A549 (cell line): ENCODE measurements around the gene SIRPA. TPM values are rescaled to one million over a fixed set of nuclear protein-coding genes. Genes with fewer than 3 reads are reported as not detected.

Experiments used
- ATAC-seq, 2 experiments: fragments of 200-7000 bp in 1 of 2; fragments of >200 bp in 1 of 2; cut with Nextera tagmentation in 1 of 2; cut with Tn5 transposase in 1 of 2; 3 replicates each; pipeline versions ENCODE4 v1.8.0 to v1.9.1; 2018 to 2020; ENCODE audit warnings: mild to moderate bottlenecking in 1 of 2, moderate library complexity in 1 of 2
- CTCF ChIA-PET: fragments of 300-600 bp; sonication (Branson Sonifier 250); formaldehyde crosslinking; extraction: SDS; loops from one replicate; lab custom pipeline; 2021; ENCODE audit warnings: antibody characterized with exemption, inconsistent platforms; lab: Yijun Ruan, JAX
- POLR2A ChIA-PET: fragments of 350-600 bp; formaldehyde crosslinking; extraction: SDS; loops from one replicate; lab custom pipeline; 2021; ENCODE audit warnings: antibody characterized with exemption, inconsistent platforms; lab: Yijun Ruan, JAX
- DNase-seq, 2 experiments: peaks; one replicate each; pipeline versions ENCODE4 v3.0.0 to v3.0.0-alpha.2; 2011 to 2016; ENCODE audit warnings: low read depth in 1 of 2, low spot score in 1 of 2
- FAIRE-seq: peaks from 2 replicates; lab custom pipeline; 2011; peaks lifted over from hg19 to GRCh38; lab: Jason Lieb, UNC
- H3K27ac ChIP-seq, 2 experiments: fragments of >200 bp; sonication (Bioruptor Twin); formaldehyde crosslinking; 3 replicates each; pipeline ENCODE4 v1.5.1; 2016 to 2017
- H3K4me1 ChIP-seq: fragments of >200 bp; sonication (Bioruptor Twin); formaldehyde crosslinking; 3 replicates; pipeline ENCODE4 v1.6.1; 2016
- H3K4me2 ChIP-seq: fragments of >200 bp; sonication (Bioruptor Twin); formaldehyde crosslinking; 3 replicates; pipeline ENCODE4 v1.6.1; 2016
- H3K4me3 ChIP-seq: fragments of >200 bp; sonication (Bioruptor Twin); formaldehyde crosslinking; 3 replicates; pipeline ENCODE4 v1.5.1; 2016
- H3K9me3 ChIP-seq: fragments of >200 bp; sonication (Bioruptor Twin); formaldehyde crosslinking; 3 replicates; pipeline ENCODE4 v1.6.1; 2016
- BCL3 ChIP-seq: fragments of >200 bp; sonication (Bioruptor Twin); formaldehyde crosslinking; IDR thresholded peaks from 3 replicates; pipeline ENCODE4 v1.6.1; 2016
- CBX8 ChIP-seq: fragments of 200-600 bp; sonication (generic); IDR thresholded peaks from 2 replicates; pipeline ENCODE4 v1.6.1; 2016
- EHF ChIP-seq: fragments of 250-450 bp; sonication (Bioruptor Pico); IDR thresholded peaks from 2 replicates; pipeline ENCODE4 v1.5.0; 2020; ENCODE audit warnings: mild to moderate bottlenecking
- EHMT2 ChIP-seq: fragments of 200-600 bp; sonication (generic); IDR thresholded peaks from 2 replicates; pipeline ENCODE4 v1.6.1; 2016; ENCODE audit warnings: antibody characterized with exemption, low read depth, mild to moderate bottlenecking, moderate library complexity
- EP300 ChIP-seq, 2 experiments: fragments of >200 bp; sonication (Bioruptor Twin); formaldehyde crosslinking; IDR thresholded peaks; 2 replicates in 1 of 2; 3 replicates in 1 of 2; pipeline ENCODE4 v1.6.1; 2016 to 2017
- ESRRA ChIP-seq: fragments of 150-350 bp; IDR thresholded peaks from 2 replicates; pipeline ENCODE4 v1.6.1; 2014; ENCODE audit warnings: mild to moderate bottlenecking, low read length, borderline replicate concordance
- FOSB ChIP-seq: fragments of 250-450 bp; sonication (Bioruptor Pico); IDR thresholded peaks from 2 replicates; pipeline ENCODE4 v1.5.0; 2020; ENCODE audit warnings: mild to moderate bottlenecking, moderate library complexity
- FOSL2 ChIP-seq, 2 experiments: fragments of 450-650 bp in 1 of 2; fragments of >200 bp in 1 of 2; sonication (Bioruptor Twin) in 1 of 2; formaldehyde crosslinking; IDR thresholded peaks; 2 replicates each; pipeline versions ENCODE4 v1.5.0 to v1.6.1; 2016 to 2020; ENCODE audit warnings: mild to moderate bottlenecking in 1 of 2, moderate library complexity in 1 of 2
- HDAC2 ChIP-seq: fragments of 200-600 bp; sonication (generic); IDR thresholded peaks from 2 replicates; pipeline ENCODE4 v1.6.1; 2016
- HES2 ChIP-seq: fragments of >200 bp; sonication (Bioruptor Twin); formaldehyde crosslinking; IDR thresholded peaks from 2 replicates; pipeline ENCODE4 v1.6.1; 2016
- JUNB ChIP-seq: fragments of >200 bp; sonication (Bioruptor Twin); formaldehyde crosslinking; IDR thresholded peaks from 2 replicates; pipeline ENCODE4 v1.6.1; 2016
- KDM1A ChIP-seq: fragments of 200-600 bp; sonication (generic); IDR thresholded peaks from 2 replicates; pipeline ENCODE4 v1.6.1; 2016; ENCODE audit warnings: low read depth, mild to moderate bottlenecking
- KDM5A ChIP-seq: fragments of 200-600 bp; sonication (generic); IDR thresholded peaks from 2 replicates; pipeline ENCODE4 v1.6.1; 2016; ENCODE audit warnings: antibody characterized with exemption, mild to moderate bottlenecking
- MYC ChIP-seq: IDR thresholded peaks from 2 replicates; pipeline ENCODE4 v1.6.1; 2012; ENCODE audit warnings: mild to moderate bottlenecking, inconsistent platforms, low read length, improper control_type of control experiment, borderline replicate concordance
- NFE2L2 ChIP-seq: fragments of 150-350 bp; conservative IDR thresholded peaks from 2 replicates; pipeline ENCODE4 v1.6.1; 2014; ENCODE audit warnings: low read length
- NPAS2 ChIP-seq: fragments of 250-450 bp; sonication (Bioruptor Pico); IDR thresholded peaks from 2 replicates; pipeline ENCODE4 v1.8.0; 2022; ENCODE audit warnings: mild to moderate bottlenecking, moderate library complexity, borderline replicate concordance
- NR3C1 ChIP-seq: fragments of >200 bp; sonication (Bioruptor Twin); formaldehyde crosslinking; IDR thresholded peaks from 3 replicates; pipeline ENCODE4 v1.6.1; 2017
- PHF8 ChIP-seq: fragments of 200-600 bp; sonication (generic); IDR thresholded peaks from 2 replicates; pipeline ENCODE4 v1.6.1; 2016; ENCODE audit warnings: low read depth, mild to moderate bottlenecking, antibody characterized with exemption, moderate library complexity, borderline replicate concordance
- RCOR1 ChIP-seq: fragments of 150-350 bp; IDR thresholded peaks from 2 replicates; pipeline ENCODE4 v1.6.1; 2014; ENCODE audit warnings: antibody characterized with exemption, low read length, low read depth
- RFX5 ChIP-seq: fragments of 450-650 bp; IDR thresholded peaks from 2 replicates; pipeline ENCODE4 v1.7.1; 2014; ENCODE audit warnings: antibody characterized with exemption, mild to moderate bottlenecking, moderate library complexity
- RNF2 ChIP-seq: fragments of 200-600 bp; sonication (generic); IDR thresholded peaks from 2 replicates; pipeline ENCODE4 v1.6.1; 2016; ENCODE audit warnings: low read depth, mild to moderate bottlenecking, antibody characterized with exemption, moderate library complexity, borderline replicate concordance
- SREBF2 ChIP-seq: fragments of 450-650 bp; IDR thresholded peaks from 2 replicates; pipeline ENCODE4 v1.6.1; 2014; ENCODE audit warnings: mild to moderate bottlenecking, moderate library complexity
- TFCP2L1 ChIP-seq: fragments of 250-450 bp; sonication (Bioruptor Pico); IDR thresholded peaks from 2 replicates; pipeline ENCODE4 v1.5.0; 2021; ENCODE audit warnings: mild to moderate bottlenecking
- ZFP36 ChIP-seq: fragments of 450-650 bp; IDR thresholded peaks from 2 replicates; pipeline ENCODE4 v1.6.1; 2014; ENCODE audit warnings: borderline replicate concordance; ENCODE audit not compliant: partially characterized antibody
- ZNF302 ChIP-seq: fragments of 250-450 bp; sonication (Bioruptor Pico); IDR thresholded peaks from 2 replicates; pipeline ENCODE4 v1.9.0; 2021; ENCODE audit warnings: inconsistent platforms, mild to moderate bottlenecking, moderate library complexity
- ZSCAN20 ChIP-seq: fragments of 250-450 bp; sonication (Bioruptor Pico); IDR thresholded peaks from 2 replicates; pipeline ENCODE4 v1.8.0; 2022; ENCODE audit warnings: mild to moderate bottlenecking, moderate library complexity
- WGBS: methylation state at CpG from one replicate; pipeline ENCODE4 v1.1.6; 2017; ENCODE audit errors: missing lambda C conversion rate; 5-methylcytosine and 5-hydroxymethylcytosine counted together
- polyA plus RNA-seq, 4 experiments: library from polyadenylated mRNA; depleted of rRNA in 3 of 4; stranded (reverse); fragments of >200 nt; fragmentation: RNase III in 1 of 4; extraction: RNeasy Plus Mini Kit Qiagen cat#74134 plus additional on column Dnase treatment in 1 of 4; gene quantifications; 2 replicates in 3 of 4; 3 replicates in 1 of 4; pipeline ENCODE4 v1.2.3, GENCODE V29; 2011 to 2017
- TF ChIP-seq, protein P1 (sequence below): IDR thresholded peaks from 2 replicates; pipeline ENCODE4 v1.6.1; 2012; ENCODE audit warnings: low read depth, borderline replicate concordance
- TF ChIP-seq, protein P2 (sequence below): IDR thresholded peaks from 2 replicates; pipeline ENCODE4 v1.6.1; 2012

The SIRPA gene
- polyA plus RNA-seq, 2 of the 4 experiments (the other 2 are of a cell fraction), result 12.8 to 21.6 TPM

- H3K4me2 ChIP-seq, result no peak overlapping the region
- ChIA-PET POLR2A (no interaction called here), CTCF (interaction anchor here (0.7 to 5.4 kb wide), 9 partner anchors 10 to 108 kb away, joined by 3 to 24 read pairs (median 4); no protein-coding TSS in a partner anchor)
- H3K27ac ChIP-seq, result no peak overlapping the region
- no peaks in the 10 kb centered on the region for H3K4me1 ChIP-seq
- 92% methylated on average over 4 of the region's 4 CpGs for WGBS
- FAIRE-seq, result no peak
- no peak overlapping the region for H3K4me3 ChIP-seq
- DNase-seq, result no peak
- TF ChIP-seq SREBF2 (no peak), NFE2L2 (no peak), JUNB (no peak), BCL3 (no peak), FOSB (CRISPR knock-in tag) (no peak), CBX8 (no peak), TFCP2L1 (no peak), RFX5 (no peak), PHF8 (no peak), NR3C1 (no peak), ZSCAN20 (CRISPR knock-in tag) (no peak), EHMT2 (no peak), KDM1A (no peak), FOSL2 (IDR thresholded peaks at IDR 0.05) (no peak), FOSL2 (CRISPR knock-in tag; IDR thresholded peaks at IDR 0.05) (no peak), KDM5A (no peak)
- H3K9me3 ChIP-seq, result no peaks in the 10 kb centered on the region
- no peak for ATAC-seq
These were observed 37.7 kb upstream of the SIRPA start for GRCh38 chr20:1857466-1857865.

DNA sequence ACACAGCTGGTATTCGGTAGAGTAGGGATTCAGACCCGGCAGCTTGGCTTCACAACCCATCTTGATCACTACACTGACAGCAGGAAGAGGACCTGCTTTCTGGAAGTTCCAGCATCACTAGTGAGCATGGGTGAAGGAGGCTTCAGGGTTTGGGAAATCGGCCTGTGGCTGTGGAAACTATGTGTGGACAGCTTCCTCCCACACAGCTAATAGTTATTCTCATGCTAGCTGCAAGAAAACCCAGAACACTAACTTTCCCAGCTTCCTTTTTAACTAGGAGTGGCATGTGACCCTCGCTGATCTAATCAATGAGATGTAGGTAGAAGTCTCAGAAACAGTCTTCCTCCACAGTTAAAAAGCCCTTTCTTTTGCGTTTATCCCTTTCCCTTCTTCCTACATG lies 36.3 kb upstream of the SIRPA start:
- Histone ChIP-seq H3K4me3 (no peak overlapping the region), H3K27ac (no peak overlapping the region), H3K4me1 (no peaks in the 10 kb centered on the region), H3K4me2 (no peak overlapping the region), H3K9me3 (no peaks in the 10 kb centered on the region)
- no peak for FAIRE-seq
- TF ChIP-seq, protein P1, sequence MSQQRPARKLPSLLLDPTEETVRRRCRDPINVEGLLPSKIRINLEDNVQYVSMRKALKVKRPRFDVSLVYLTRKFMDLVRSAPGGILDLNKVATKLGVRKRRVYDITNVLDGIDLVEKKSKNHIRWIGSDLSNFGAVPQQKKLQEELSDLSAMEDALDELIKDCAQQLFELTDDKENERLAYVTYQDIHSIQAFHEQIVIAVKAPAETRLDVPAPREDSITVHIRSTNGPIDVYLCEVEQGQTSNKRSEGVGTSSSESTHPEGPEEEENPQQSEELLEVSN, result no peak
- no peak for TF ChIP-seq ZFP36
- TF ChIP-seq, protein P2, sequence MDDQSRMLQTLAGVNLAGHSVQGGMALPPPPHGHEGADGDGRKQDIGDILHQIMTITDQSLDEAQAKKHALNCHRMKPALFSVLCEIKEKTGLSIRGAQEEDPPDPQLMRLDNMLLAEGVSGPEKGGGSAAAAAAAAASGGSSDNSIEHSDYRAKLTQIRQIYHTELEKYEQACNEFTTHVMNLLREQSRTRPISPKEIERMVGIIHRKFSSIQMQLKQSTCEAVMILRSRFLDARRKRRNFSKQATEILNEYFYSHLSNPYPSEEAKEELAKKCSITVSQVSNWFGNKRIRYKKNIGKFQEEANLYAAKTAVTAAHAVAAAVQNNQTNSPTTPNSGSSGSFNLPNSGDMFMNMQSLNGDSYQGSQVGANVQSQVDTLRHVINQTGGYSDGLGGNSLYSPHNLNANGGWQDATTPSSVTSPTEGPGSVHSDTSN, result no peak
- CTCF ChIA-PET, result interaction anchor here (0.7 to 5.4 kb wide), 4 partner anchors 9 to 94 kb away, joined by 3 to 24 read pairs (median 5); no protein-coding TSS in a partner anchor
- POLR2A ChIA-PET, result no interaction called here
- no peak for ATAC-seq
- DNase-seq, result no peak
- 77% methylated on average over 5 of the region's 5 CpGs for WGBS

DNA sequence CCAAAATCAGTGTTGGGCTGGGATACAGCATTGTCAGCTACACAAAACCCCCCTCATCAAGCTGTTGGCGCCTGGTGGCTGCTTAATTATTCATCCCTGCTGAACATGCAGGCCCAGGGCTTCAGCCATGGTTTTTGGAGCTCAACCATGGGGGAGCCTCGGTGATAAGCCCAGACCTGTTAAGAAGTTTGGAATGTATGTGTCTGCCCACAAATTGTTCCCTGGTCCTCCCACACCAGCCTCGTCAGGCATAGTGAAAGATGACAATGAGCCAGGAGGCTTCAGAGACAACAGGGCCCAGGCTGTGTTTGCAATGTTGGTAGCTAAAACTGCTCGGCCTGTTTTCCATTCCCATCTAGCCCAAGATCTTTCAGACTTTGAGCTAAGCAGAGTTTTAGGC lies 34.8 kb upstream of the SIRPA start:
- Histone ChIP-seq H3K9me3 (no peaks in the 10 kb centered on the region), H3K4me3 (no peak overlapping the region), H3K27ac (no peak overlapping the region), H3K4me2 (no peak overlapping the region), H3K4me1 (no peaks in the 10 kb centered on the region)
- DNase-seq (no peak), FAIRE-seq (no peak), ATAC-seq (no peak)
- WGBS, result 71% methylated on average over 4 of the region's 4 CpGs
- ChIA-PET POLR2A (no interaction called here), CTCF (interaction anchor here (0.6 to 2.0 kb wide), 6 partner anchors 11 to 96 kb away, joined by 3 to 6 read pairs (median 3); no protein-coding TSS in a partner anchor)
- TF ChIP-seq, protein P2, result no peak
- no peak for TF ChIP-seq TFCP2L1
- TF ChIP-seq BCL3, result no peak
- no peak for TF ChIP-seq RNF2
- no peak for TF ChIP-seq ZNF302
- TF ChIP-seq RCOR1, result no peak
- TF ChIP-seq EHF (CRISPR knock-in tag), result no peak
- no peak for TF ChIP-seq CBX8
- TF ChIP-seq NPAS2 (CRISPR knock-in tag), result no peak
- TF ChIP-seq HDAC2, result no peak
- TF ChIP-seq ESRRA, result no peak
- TF ChIP-seq EP300 (IDR thresholded peaks at IDR 0.05), result no peak
- no peak for TF ChIP-seq MYC
- TF ChIP-seq HES2, result no peak
